Stimulated activated CD4-positive, alpha-beta T cell treated with anti-CD3 and anti-CD28 coated beads, Interleukin-15, amount 100 ng/mL, for 24 hours (primary cell): ENCODE data around the gene STPG1.

Experiments
- DNase-seq: peaks from one replicate; pipeline ENCODE4 v3.0.0-alpha.2; 2020

STPG1 gene

GRCh38 chr1:24340770-24341169, 72.8 kb downstream of the STPG1 start:
- DNase-seq: no peak

- DNase-seq: no peak
These were observed 73.6 kb downstream of the STPG1 start for GRCh38 chr1:24339996-24340395.

GRCh38 chr1:24338447-24338846, 75.1 kb downstream of the STPG1 start:
- no peak for DNase-seq

GRCh38 chr1:24337455-24337854, 76.1 kb downstream of the STPG1 start:
- no peak for DNase-seq

- no peak for DNase-seq
These were observed 77.5 kb downstream of the STPG1 start for GRCh38 chr1:24336075-24336474.

- DNase-seq: no peak
These were observed 81.5 kb downstream of the STPG1 start for GRCh38 chr1:24331961-24332673.

- no peak for DNase-seq
These were observed 83.6 kb downstream of the STPG1 start for GRCh38 chr1:24329797-24330543.

- no peak for DNase-seq
These were observed 84.3 kb downstream of the STPG1 start for GRCh38 chr1:24329331-24329730.

GRCh38 chr1:24327891-24328290, 85.7 kb downstream of the STPG1 start:
- DNase-seq: no peak

- no peak for DNase-seq
These were observed 86.1 kb downstream of the STPG1 start for GRCh38 chr1:24327486-24327885.

- DNase-seq: no peak
These were observed 87.8 kb downstream of the STPG1 start for GRCh38 chr1:24325587-24326449.

GRCh38 chr1:24324903-24325302, 88.7 kb downstream of the STPG1 start:
- no peak for DNase-seq

GRCh38 chr1:24323281-24323680, 90.3 kb downstream of the STPG1 start:
- no peak for DNase-seq

GRCh38 chr1:24322470-24323177, 91.0 kb downstream of the STPG1 start:
- DNase-seq: no peak

- DNase-seq: peak; percentile 90
These were observed 91.7 kb downstream of the STPG1 start for GRCh38 chr1:24321697-24322469.

- no peak for DNase-seq
These were observed 92.5 kb downstream of the STPG1 start for GRCh38 chr1:24321126-24321525.

GRCh38 chr1:24319962-24320361, 93.6 kb downstream of the STPG1 start:
- no peak for DNase-seq

- DNase-seq: peak; percentile 14
These were observed 94.2 kb downstream of the STPG1 start, which contains the start of gene GRHL3 for GRCh38 chr1:24319312-24319863. Gene GRHL3, plus strand, starts transcription at chr1:24319357. Its CDS starts 195 bp downstream, at chr1:24319552.

GRCh38 chr1:24318615-24319311, 94.8 kb downstream of the STPG1 start:
- no peak for DNase-seq

GRCh38 chr1:24317956-24318614, 95.5 kb downstream of the STPG1 start:
- no peak for DNase-seq
